IMR-90 (cell line): ENCODE measurements around the gene GMEB2.

Source experiments
- BHLHE40 ChIP-seq: fragments of 150-350 bp; IDR thresholded peaks from 2 replicates; pipeline ENCODE4 v1.6.1; 2016; ENCODE audit warnings: mild to moderate bottlenecking, low read depth, low read length
- CEBPB ChIP-seq: IDR thresholded peaks from 2 replicates; pipeline ENCODE4 v1.6.1; 2012; ENCODE audit warnings: low read depth, low read length, improper control_type of control experiment
- CTCF ChIP-seq: conservative IDR thresholded peaks from 2 replicates; pipeline ENCODE4 v1.5.1; 2012; ENCODE audit warnings: mild to moderate bottlenecking, low read depth, low read length, improper control_type of control experiment
- ELK1 ChIP-seq: fragments of 150-350 bp; IDR thresholded peaks from 2 replicates; pipeline ENCODE4 v1.6.1; 2016; ENCODE audit warnings: low read depth, mild to moderate bottlenecking, low read length, moderate library complexity, borderline replicate concordance
- FOS ChIP-seq: fragments of 150-350 bp; IDR thresholded peaks from 2 replicates; pipeline ENCODE4 v1.6.1; 2016; ENCODE audit warnings: low read depth, low read length
- MAFK ChIP-seq: IDR thresholded peaks from 2 replicates; pipeline ENCODE4 v1.6.1; 2012; ENCODE audit warnings: low read depth, low read length, improper control_type of control experiment
- MAZ ChIP-seq: IDR thresholded peaks from 2 replicates; pipeline ENCODE4 v1.6.1; 2012; ENCODE audit warnings: low read depth, mild to moderate bottlenecking, low read length, improper control_type of control experiment, moderate library complexity, borderline replicate concordance
- MXI1 ChIP-seq: IDR thresholded peaks from 2 replicates; pipeline ENCODE4 v1.6.1; 2012; ENCODE audit warnings: low read depth, mild to moderate bottlenecking, low read length, moderate library complexity, borderline replicate concordance
- POLR2A ChIP-seq: IDR thresholded peaks from 2 replicates; pipeline ENCODE4 v1.6.1; 2012; ENCODE audit warnings: mild to moderate bottlenecking, low read depth, low read length
- RAD21 ChIP-seq: IDR thresholded peaks from 2 replicates; pipeline ENCODE4 v1.6.1; 2012; ENCODE audit warnings: low read length, improper control_type of control experiment
- RCOR1 ChIP-seq: IDR thresholded peaks from 2 replicates; pipeline ENCODE4 v1.6.1; 2012; ENCODE audit warnings: mild to moderate bottlenecking, low read length, improper control_type of control experiment; ENCODE audit not compliant: insufficient replicate concordance
- RFX5 ChIP-seq: IDR thresholded peaks from 2 replicates; pipeline ENCODE4 v1.8.0; 2012; ENCODE audit warnings: low read depth, mild to moderate bottlenecking, low read length, moderate library complexity
- SMC3 ChIP-seq: fragments of 150-350 bp; IDR thresholded peaks from 2 replicates; pipeline ENCODE4 v1.6.1; 2016; ENCODE audit warnings: low read depth, mild to moderate bottlenecking, antibody characterized with exemption, low read length, moderate library complexity
- USF2 ChIP-seq: fragments of 150-350 bp; IDR thresholded peaks from 2 replicates; pipeline ENCODE4 v1.6.1; 2017; ENCODE audit warnings: mild to moderate bottlenecking, antibody characterized with exemption, low read length, low read depth

DNA sequence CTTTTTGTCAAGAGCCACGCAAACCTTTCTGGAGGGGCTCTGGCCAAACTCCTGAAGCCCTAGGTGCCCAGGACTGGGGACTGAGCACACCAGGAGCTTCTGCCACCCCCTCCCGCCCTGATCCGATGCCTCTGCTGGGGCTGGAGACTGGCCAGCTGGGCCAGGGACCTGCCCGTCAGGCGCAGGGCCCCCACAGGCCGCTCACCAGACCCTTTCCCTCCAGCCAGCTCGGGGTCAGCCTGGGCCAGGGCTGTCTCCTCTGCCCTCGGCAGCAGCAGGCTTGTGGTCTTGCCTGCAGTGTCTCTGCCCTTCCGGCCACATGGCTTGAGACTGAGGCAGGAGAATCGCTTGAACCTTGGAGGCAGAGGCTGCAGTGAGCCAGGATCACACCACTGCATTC, 45.8 kb upstream of the GMEB2 start:
- TF ChIP-seq CEBPB, result no peak
- no peak for TF ChIP-seq POLR2A
- TF ChIP-seq FOS, result no peak
- TF ChIP-seq RAD21, result no peak
- no peak for TF ChIP-seq CTCF
- TF ChIP-seq BHLHE40, result no peak
- no peak for TF ChIP-seq MAZ
- no peak for TF ChIP-seq MAFK
- TF ChIP-seq SMC3, result no peak
- TF ChIP-seq USF2, result no peak
- no peak for TF ChIP-seq ELK1
- no peak for TF ChIP-seq RCOR1
- no peak for TF ChIP-seq MXI1
- TF ChIP-seq RFX5, result no peak
